LHCN-M2 (cell line): Measurements from ENCODE around the gene TAS1R3. TPM values are rescaled to one million over a fixed set of nuclear protein-coding genes. Genes with fewer than 3 reads are reported as not detected.
"Not testable (repeated sequence)": the region's sequence is repeated elsewhere in the genome, so short reads cannot be mapped to it uniquely, and the experiment has no call there.

Experiments used
- DNase-seq: peaks from one replicate; pipeline ENCODE4 v3.0.0-alpha.2; 2012; ENCODE audit warnings: low read depth
- total RNA-seq: library from RNA; depleted of rRNA; stranded (reverse); fragments of >200 nt; gene quantifications from 2 replicates; pipeline ENCODE4 v1.2.3, GENCODE V29; 2014

The TAS1R3 gene
- total RNA-seq, 1 experiment from 2014 or later: 0.06 TPM

DNA sequence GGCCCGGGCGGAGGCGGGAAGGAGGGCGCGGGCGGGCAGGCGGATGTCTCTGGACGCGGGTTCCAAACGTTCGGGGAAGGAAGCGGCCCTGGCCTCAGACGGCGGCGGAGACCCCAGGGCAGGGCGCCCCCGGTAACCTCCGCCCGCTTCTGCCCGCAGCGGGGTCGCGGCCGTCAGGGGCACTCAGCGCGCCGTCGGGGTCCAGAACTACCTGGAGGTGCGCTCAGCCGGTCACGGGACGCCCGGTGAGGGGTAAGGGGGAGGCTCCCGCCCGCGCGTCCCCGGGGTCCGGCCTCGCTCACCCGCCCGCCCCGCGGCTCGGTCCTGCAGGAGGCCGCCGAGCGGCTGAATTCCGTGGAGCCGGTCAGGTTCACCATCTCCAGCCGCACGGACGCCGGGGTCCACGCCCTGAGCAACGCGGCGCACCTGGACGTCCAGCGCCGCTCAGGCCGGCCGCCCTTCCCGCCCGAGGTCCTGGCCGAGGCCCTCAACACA is 22.3 kb upstream of the TAS1R3 start:
- no peak for DNase-seq

DNA sequence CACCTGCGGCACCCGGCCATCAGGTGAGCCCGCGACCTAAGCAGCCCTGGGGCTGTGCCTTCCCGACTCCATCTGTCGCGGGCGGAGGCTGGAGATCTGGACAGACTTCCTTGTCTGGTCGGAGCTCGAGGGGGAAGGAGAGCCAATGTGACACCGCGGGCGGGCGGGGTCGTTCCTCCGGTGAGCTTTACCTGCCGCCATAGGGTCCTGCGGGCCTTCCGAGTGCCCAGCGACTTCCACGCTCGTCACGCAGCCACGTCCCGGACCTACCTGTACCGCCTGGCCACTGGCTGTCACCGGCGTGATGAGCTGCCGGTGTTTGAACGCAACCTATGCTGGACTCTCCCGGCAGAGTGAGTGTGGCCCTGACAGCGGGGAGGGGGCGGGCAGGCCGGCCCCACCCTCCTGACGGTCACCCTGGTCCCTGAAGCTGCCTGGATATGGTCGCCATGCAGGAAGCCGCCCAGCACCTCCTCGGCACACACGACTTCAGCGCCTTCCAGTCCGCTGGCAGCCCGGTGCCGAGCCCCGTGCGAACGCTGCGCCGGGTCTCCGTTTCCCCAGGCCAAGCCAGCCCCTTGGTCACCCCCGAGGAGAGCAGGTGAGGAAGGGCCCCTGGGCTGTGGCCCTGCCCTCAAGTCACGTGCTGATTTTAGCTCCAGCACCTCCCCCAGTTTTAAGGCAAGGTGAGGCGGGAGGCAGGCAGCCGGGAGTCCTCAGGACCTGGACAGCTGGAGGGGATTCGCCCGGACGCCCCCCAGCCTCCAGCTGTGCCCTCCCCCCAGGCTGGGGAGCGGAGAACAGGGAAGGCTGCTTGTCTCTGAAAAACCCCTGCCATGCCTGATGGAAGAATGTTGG is 21.6 kb upstream of the TAS1R3 start:
- DNase-seq: no peak

DNA sequence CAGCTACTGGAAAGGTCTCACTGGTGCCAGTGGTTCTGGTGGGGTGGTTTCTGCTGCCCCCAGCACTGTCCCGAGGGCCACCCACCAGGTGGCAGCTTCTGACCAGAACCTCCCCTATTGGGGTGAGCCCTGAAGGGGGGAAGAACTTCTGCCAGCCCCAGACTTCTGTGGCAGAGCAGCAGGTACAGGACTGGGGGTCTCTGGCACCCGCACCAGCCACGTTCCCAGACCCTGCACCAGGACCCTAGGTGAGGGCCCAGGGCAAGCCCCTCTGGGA is 21.0 kb upstream of the TAS1R3 start:
- no peak for DNase-seq

DNA sequence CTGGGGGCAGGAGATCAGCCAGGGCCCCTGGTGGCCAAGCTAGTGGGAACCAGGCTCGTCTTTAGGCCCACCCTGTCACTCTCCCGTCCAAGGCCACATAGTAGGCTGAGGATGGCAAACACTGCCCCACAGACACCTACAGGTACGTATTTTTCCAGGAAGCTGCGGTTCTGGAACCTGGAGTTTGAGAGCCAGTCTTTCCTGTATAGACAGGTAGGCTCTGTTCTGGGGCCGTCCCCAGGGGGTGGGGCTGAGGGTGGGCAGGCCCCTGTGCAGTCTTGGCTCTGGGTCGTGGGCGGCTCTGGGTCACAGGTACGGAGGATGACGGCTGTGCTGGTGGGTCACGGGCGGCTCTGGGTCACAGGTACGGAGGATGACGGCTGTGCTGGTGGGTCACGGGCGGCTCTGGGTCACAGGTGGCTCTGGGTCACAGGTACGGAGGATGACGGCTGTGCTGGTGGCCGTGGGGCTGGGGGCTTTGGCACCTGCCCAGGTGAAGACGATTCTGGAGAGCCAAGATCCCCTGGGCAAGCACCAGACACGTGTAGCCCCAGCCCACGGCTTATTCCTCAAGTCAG is 20.5 kb upstream of the TAS1R3 start:
- DNase-seq: no peak

DNA sequence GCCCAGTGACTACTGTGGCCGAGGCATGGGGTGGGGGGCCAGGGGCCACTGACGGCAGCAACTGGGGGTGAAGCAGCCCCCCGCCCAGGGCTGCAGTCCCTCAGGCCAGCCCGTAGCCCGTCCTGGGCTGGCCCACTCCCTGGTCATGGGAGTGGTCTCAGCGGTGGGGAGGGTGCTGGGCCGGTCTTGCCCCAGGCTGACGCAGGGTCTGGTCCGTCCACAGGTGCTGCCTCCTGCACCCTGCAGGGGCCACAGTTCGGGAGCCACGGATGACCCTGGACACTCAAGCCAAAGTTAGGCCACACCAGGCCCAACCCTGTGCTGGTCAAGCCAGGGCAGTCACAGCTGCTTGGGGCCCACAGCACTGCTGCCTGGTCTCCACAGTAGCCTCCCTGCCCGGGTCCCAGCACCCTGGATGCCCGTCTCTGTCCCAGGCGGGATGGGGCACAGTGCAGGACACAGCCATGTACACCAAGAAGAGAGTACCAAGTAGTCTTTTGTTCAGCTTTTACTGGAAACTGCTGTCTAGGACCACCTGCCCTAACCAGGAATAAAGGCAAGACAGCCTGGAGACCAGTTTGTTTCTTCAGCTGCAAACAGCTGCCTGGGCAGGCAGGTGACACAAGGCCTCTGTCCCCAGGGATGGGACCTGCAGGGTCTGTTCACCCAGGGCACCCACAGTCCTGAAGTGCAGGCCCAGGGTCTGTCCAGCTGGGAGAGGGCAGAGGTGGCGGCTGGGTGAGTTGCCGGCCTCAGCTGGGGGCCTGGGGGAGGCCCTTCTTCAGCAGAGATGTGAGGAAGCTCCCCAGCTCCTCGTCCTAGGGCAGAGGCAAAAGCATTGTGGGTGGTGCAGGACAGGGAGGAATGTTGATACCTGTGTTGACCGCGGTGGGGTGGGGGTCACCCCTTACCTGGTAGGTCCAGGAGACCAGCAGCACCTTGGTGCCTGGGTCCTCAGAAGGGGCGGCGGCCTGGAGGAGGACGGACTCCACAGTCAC is 19.7 kb upstream of the TAS1R3 start:
- DNase-seq: no peak

DNA sequence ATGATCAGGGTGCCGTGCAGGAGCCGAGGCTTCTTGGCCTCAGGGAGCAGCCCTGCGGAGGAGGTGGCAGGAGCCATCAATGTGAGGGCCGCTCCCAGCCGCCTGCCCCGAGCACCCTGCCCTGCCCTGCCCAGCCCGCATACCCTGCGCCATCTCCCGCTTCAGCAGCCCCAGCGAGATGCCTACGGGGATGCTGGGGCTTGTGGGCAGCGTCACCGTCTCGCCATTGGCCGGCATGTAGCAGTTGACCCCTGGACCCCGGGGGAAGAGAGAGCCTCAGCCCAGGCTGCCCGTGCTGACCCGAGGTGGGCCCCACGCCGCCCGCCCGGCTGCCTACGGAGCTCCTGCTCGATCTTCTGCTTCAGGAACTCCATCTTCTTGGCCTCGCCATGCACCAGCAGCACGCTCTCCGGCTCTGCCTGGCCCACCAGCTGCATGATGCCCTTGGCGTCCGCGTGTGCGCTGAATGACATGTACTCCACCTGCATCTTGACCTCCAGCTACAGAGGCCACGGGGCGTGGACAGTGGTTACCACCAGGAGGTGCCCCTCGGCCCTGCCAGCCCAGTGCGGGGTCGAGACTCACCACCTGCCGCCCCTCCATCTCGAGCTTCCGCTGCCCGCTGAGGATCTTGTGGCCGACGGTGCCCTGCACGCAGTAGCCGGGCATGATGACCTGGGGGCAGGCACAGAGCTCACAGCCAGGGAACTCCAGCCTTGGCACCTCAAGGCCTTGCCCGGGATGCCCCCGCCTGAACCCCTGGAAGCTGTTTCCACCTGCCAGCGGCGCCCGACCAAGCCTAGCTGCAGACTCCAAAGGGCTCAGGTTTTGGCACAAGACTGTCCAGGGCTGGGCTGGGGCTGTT is 18.4 kb upstream of the TAS1R3 start:
- DNase-seq: no peak

DNA sequence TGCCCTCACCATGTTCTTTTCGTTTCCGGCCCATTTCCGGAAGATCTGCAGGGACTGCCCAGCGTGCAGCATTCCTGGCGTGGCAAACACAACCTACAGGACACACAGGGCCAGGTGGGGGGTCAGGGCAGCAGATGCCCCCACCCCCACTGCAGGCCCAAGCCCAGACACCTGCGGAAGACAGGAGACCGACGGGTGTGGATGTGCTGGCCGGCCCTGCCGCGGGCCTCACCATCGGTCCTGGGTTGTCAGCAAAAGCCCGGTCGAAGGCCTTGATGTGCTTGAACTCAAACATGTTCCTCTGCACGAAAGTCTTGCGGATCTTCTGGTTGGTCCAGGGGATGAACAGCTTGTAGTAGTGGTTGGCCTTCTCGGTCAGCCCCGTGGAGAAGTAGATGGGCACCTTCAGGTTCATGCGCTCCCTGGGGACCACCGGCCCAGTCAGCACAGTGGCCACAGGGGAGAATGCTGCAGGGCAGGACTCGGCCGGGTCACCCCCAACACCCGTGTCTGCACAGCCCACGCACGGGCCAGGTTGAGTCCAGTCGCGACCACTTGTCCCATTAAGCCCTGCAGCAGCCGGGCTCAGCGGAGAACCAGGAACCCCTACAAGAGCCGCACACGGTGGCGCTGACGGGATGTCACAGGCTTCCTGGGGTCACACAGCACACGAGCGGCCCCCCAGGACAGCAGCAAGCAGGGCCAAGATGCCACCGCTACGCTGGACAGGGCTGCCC is 17.4 kb upstream of the TAS1R3 start:
- DNase-seq: no peak

DNA sequence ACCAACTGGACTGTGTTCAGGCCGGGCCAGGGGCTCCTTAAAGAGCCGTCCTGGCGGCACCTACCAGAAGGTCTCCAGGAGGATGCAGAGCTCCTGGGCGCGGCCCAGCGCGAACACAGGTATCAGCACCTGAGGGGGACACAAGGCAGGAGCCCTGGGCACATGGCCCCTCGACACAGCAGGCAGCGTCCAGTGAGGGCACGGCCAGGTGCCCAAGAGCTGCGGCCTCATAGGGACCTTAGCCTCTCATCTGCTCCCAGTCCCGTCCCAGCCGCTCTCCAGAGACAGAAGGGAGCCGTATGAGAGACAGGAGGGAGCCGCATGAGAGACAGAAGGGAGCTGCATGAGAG is 16.9 kb upstream of the TAS1R3 start:
- DNase-seq: no peak

DNA sequence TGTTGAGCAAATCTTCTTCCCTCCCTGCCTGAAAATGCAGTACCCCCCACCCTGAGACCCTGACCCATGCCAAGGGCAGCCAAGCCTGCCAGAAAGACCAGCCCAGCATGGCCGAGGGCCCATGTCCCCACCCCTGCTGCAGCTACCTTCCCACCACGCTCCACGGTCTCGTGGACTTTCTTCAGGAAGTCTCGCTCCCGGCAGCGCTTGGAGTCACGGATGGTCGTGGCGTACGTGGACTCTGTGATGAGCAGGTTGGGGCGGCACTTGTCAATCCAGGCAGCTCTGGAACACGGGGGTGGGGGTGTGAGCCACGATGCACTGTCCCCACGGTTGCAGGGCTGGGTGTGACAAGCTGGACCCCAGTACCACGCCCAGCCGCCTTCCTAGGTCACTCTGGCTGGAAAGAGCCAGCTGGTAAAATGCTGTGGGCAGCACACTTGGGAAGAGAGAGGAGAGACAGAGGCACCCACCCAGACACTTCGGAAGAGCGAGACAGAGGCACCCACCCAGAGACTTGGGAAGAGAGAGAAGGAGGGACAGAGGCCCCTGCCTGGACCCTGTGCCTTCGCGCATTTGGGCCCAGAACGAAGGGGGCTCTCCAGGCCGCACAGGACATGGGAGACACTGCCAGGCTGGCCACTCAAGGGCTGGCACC is 16.3 kb upstream of the TAS1R3 start:
- no peak for DNase-seq

DNA sequence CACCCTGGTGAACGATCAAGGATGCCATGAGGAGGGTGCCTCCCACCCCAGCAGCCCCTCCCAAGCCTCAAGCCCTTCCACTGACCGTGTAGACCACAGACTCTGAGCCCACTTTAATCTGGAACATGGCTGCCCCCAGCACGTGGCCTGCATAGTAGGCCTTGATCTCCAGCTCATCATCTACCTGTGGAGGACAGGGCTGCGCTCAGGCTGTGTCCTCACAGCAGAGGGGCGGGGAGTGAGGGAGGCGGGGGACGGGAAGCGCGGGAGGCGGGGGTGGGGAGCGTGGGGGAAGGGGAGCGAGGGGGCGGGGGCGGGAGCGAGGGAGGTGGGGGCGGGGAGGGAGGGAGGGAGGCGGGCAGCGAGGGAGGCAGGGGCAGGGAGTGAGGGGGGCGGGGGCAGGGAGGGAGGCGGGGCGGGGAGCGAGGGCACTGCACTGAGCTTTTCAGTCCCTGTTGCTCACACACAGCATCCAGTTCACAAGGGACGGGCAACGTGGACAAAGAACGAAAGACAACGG is 15.6 kb upstream of the TAS1R3 start:
- DNase-seq: no peak

DNA sequence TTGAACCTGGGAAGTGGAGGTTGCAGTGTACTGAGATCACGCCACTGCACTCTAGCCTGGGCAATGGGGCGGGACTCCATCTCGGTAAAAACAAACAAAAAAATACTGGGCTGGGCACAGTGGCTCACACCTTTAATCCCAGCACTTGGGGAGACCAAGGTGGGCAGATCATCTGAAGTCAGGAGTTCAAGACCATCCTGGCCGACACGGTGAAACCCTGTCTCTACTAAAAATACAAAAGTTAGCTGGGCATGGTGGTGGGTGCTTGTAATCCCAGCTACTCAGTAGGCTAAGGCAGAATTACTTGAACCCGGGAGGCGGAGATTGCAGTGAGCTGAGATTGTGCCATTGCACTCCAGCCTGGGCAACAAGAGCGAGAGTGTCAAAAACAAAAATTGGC is 14.9 kb upstream of the TAS1R3 start:
- DNase-seq: not testable (repeated sequence)

DNA sequence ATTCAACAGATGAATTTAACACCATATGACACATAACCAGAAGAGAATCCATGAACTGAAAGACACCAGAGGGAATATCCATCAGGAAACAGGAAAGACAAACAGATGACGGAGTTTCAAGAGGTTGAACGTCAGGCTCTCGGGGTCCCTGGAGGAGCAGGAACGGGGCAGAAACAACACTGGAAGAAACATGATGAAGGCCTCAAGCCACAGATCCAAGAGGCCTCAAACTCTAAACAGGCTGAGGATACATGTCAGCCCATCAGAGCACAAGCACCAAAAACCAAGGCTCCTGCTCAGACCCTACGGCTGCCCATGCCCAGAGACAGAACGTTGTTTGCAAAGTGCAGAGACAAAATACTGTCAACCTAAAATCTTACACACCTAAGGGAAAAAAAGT is 13.7 kb upstream of the TAS1R3 start:
- no peak for DNase-seq

DNA sequence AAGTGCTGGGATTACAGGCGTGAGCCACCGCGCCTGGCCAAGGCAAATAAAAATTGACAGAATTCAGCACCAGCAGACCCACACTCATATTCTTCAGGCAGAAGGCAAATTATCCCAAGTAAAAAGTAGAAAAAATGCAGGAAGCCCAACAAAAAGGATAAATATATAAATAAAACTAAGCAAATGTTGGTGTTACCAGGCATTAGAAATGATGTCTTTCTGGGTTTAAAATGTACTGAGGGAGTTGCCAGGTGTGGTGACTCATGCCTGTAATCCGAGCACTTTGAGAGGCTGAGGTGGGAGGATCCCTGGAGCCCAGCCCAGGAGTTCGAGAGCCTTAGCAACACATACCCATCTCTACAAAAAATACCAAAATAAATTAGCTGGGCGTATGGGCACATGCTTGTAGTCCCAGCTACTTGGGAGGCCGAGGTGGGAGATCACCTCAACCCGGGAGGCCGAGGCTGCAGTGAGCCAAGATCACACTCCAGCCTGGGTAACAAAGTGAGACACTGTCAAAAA is 12.9 kb upstream of the TAS1R3 start:
- DNase-seq: peak; percentile 95

DNA sequence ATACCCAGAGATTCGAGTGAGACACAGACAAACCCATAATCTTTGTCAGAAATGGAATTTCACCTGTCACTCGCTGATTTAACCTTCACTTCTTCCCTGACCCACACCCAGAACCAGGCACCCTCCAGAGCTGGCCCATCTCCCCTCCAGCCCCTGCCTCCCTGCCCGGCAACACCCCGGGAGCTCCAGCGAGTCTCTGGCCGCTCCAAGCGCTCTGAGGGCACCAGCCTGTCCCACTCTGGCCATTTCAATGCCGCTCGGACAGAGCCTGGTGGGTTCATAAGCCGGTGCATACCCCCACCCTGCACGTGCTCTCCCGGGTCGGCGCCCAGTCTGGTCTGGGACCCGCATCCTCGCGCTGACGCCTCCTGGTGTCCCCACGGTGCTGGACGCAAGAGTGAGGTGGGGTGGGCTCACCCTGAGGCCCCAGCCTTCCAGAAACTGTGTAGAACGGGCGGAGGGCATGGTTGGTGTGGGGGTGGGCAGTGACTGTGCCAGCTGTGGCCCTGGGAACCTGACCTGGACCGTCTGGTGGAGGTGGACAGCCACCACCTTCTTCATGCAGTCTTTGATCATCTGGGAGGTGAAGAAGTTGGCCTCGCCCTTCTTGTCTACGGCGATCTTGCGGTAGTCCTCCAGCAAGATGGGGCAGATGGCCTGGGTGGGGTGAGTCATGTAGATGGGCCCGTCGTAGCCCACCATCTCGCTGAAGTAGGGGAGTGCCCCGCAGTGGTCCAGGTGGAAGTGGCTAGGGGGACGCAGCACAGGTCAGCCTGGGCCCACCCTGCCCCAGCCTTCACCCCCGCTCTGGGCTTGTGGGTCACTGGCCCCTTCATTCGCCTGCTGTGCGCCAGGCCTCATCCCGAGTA is 12.1 kb upstream of the TAS1R3 start:
- DNase-seq: no peak

DNA sequence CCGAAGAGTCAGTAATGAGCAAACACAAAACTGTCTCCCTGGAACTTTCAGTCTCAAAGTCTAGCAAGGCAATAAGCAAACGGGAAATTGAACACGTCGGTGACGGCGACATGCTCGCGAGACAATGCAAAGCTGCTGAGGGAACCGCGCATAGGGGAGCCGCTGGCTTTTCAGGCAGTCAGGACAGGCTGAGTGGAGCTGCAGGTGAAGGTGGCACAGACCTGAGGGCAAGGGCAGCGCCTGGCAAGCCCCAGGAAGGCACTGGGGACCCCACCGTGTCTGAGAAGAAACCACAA is 11.5 kb upstream of the TAS1R3 start:
- DNase-seq: no peak

DNA sequence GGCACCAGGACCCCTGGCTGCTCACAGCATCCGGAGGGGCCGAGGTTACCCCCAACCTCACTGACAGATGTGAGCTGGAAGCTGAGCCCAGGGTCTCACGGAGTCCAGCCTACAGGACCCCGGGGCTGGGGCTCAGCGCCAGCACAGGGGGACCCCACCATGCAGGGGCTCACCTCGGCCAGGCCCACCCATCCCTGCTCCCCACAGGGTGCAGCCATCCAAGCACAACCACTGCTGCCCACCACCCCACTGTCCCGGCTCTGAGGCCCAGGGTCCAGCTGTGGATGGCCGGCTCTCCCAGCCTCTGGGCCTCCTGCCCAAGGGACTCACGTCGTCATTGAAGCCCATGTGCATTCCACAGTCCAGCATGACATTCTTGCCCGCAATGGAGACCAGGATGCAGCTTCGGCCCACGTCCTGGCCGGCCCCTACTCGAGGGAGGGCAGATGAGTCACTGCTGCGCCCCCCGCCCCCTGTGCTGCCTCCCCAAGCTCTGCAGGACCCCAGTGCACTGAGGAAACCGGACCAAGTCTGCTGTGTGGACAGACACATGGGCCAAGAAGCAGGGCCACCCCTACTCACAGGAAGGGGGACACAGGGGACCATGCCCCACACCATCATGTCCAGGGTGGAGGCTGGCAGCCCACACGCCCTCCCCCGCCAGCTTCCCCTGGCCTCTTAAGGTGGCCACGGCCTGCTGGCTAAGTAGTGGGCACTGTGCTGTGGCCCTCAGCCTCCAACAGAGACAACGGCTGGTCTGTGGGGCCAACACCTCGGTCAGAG is 10.2 kb upstream of the TAS1R3 start:
- no peak for DNase-seq

DNA sequence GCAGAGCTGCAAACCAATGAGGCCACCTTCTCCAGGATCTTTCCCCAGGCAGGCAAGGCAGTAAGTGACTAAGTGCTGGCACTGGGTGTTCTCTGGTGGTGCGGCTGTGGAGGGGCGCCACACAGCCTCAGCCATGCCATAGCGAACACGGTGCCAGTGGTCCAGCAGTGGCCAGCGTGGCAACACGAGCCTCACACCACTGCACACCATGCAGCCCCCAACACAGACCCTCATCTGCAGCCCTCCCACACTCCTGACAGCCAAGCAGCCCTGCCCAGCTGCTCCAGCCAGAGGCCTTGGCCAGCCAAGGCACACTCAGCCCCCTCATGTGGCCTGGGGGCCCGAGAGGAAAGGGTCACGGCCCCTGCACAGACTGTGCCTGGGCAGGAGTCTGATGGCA is 9.6 kb upstream of the TAS1R3 start:
- DNase-seq: no peak

DNA sequence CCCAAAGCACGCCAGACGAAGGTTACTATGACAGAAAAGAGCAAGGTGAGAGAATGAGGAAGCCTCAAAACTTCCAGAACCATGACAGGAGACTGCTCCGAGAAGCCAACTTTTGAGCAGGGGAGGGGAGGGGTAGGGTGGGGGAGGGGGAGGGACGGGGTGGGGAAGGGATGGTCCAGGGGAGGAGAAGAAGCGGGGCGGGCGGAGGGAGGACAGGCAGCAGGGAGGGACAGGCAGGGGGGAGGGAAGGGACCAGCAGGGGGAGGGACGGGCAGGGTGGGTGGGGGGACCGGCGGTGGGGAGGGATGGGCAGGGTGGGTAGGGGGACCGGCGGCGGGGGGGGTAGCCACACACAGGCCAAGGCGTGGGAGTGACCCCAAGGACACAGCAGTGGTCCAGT is 8.7 kb upstream of the TAS1R3 start:
- DNase-seq: no peak
